Neural cell (in vitro differentiated cells): ENCODE data around the gene APOBEC3G. TPM values are rescaled to one million over a fixed set of nuclear protein-coding genes. Genes with fewer than 3 reads are reported as not detected.

Source experiments
- H2AFZ ChIP-seq: fragments of 200-600, 300-800 bp; sonication (generic), shearing (Covaris generic); 2 replicates; pipeline ENCODE4 v1.6.0; 2014; ENCODE audit warnings: low read depth, mild to moderate bottlenecking, antibody characterized with exemption, low read length, moderate library complexity
- H3F3A ChIP-seq: fragments of 200-600 bp; shearing (Covaris generic); 2 replicates; pipeline ENCODE4 v1.6.1; 2016; ENCODE audit warnings: mild to moderate bottlenecking, moderate library complexity, mixed read lengths, antibody characterized with exemption, low read length; ENCODE audit not compliant: insufficient read depth, poor library complexity, severe bottlenecking
- H3K27ac ChIP-seq: fragments of 200-600, 300-800 bp; sonication (generic), shearing (Covaris generic); 2 replicates; pipeline ENCODE4 v1.5.1; 2014; ENCODE audit warnings: mild to moderate bottlenecking, low read length, moderate library complexity
- H3K27me3 ChIP-seq: fragments of 300-800, 200-600 bp; sonication (generic), shearing (Covaris generic); 2 replicates; pipeline ENCODE4 v1.6.0; 2014; ENCODE audit warnings: mild to moderate bottlenecking, low read depth, low read length, moderate library complexity; ENCODE audit not compliant: insufficient read depth
- H3K36me3 ChIP-seq: fragments of 300-800, 200-600 bp; sonication (generic), shearing (Covaris generic); 2 replicates; pipeline ENCODE4 v1.5.1; 2014; ENCODE audit warnings: mild to moderate bottlenecking, antibody characterized with exemption, low read length, moderate library complexity; ENCODE audit not compliant: insufficient read depth
- H3K4me2 ChIP-seq: fragments of 300-800, 200-600 bp; sonication (generic), shearing (Covaris generic); 2 replicates; pipeline ENCODE4 v1.6.0; 2014; ENCODE audit warnings: mild to moderate bottlenecking, low read length
- H3K4me3 ChIP-seq: fragments of 300-800, 200-600 bp; sonication (generic), shearing (Covaris generic); 2 replicates; pipeline ENCODE4 v1.5.1; 2014; ENCODE audit warnings: mild to moderate bottlenecking, low read length, moderate library complexity
- H3K79me2 ChIP-seq: fragments of 200-600 bp; shearing (Covaris generic); replicated peaks from 2 replicates; pipeline ENCODE4 v1.6.0; 2014; ENCODE audit warnings: mild to moderate bottlenecking, low read length, moderate library complexity; ENCODE audit not compliant: insufficient read depth
- H3K9ac ChIP-seq: fragments of 300-800, 200-600 bp; sonication (generic), shearing (Covaris generic); 2 replicates; pipeline ENCODE4 v1.6.1; 2016; ENCODE audit warnings: mild to moderate bottlenecking, low read length, mixed read lengths
- H3K9me2 ChIP-seq: fragments of 200-600 bp; shearing (Covaris generic); 2 replicates; pipeline ENCODE4 v1.6.1; 2016; ENCODE audit warnings: mild to moderate bottlenecking, low read length, mixed read lengths; ENCODE audit not compliant: insufficient read depth
- H3K9me3 ChIP-seq: fragments of 200-600, 300-800 bp; sonication (generic), shearing (Covaris generic); 2 replicates; pipeline ENCODE4 v1.6.1; 2016; ENCODE audit warnings: mild to moderate bottlenecking, mixed run types, low read length, moderate library complexity, mixed read lengths
- H4K20me1 ChIP-seq: fragments of 200-600 bp; shearing (Covaris generic); 2 replicates; pipeline ENCODE4 v1.6.1; 2016; ENCODE audit warnings: mild to moderate bottlenecking, mixed run types; ENCODE audit not compliant: insufficient read depth
- CTCF ChIP-seq: fragments of 450-650 bp; IDR thresholded peaks from 2 replicates; pipeline ENCODE4 v1.5.1; 2014; ENCODE audit warnings: antibody characterized with exemption, mild to moderate bottlenecking, moderate library complexity; ENCODE audit not compliant: poor library complexity, severe bottlenecking
- EP300 ChIP-seq: fragments of 450-650 bp; conservative IDR thresholded peaks from 2 replicates; pipeline ENCODE4 v1.6.1; 2014; ENCODE audit warnings: antibody characterized with exemption, mild to moderate bottlenecking, moderate library complexity; ENCODE audit not compliant: poor library complexity, severe bottlenecking
- EZH2 ChIP-seq: fragments of 200-600, 300-800 bp; shearing (Covaris generic), sonication (generic); IDR thresholded peaks from 2 replicates; pipeline ENCODE4 v1.6.1; 2014; ENCODE audit warnings: antibody characterized with exemption, low read length, borderline replicate concordance, mild to moderate bottlenecking; ENCODE audit not compliant: insufficient read depth, poor library complexity, severe bottlenecking
- MXI1 ChIP-seq: fragments of 450-650 bp; conservative IDR thresholded peaks from 2 replicates; pipeline ENCODE4 v1.6.1; 2014; ENCODE audit warnings: antibody characterized with exemption, mild to moderate bottlenecking; ENCODE audit not compliant: poor library complexity, severe bottlenecking
- POLR2AphosphoS5 ChIP-seq: IDR thresholded peaks from 2 replicates; pipeline ENCODE4 v1.6.1; 2012
- RAD21 ChIP-seq: fragments of 450-650 bp; conservative IDR thresholded peaks from 2 replicates; pipeline ENCODE4 v1.6.1; 2014; ENCODE audit warnings: antibody characterized with exemption, mild to moderate bottlenecking, moderate library complexity
- REST ChIP-seq: IDR thresholded peaks from 2 replicates; pipeline ENCODE4 v1.6.1; 2012; ENCODE audit warnings: borderline replicate concordance
- SMC3 ChIP-seq: fragments of 450-650 bp; conservative IDR thresholded peaks from 2 replicates; pipeline ENCODE4 v1.6.1; 2014; ENCODE audit warnings: antibody characterized with exemption, mild to moderate bottlenecking, moderate library complexity; ENCODE audit not compliant: poor library complexity
- TAF1 ChIP-seq: IDR thresholded peaks from 2 replicates; pipeline ENCODE4 v1.6.1; 2012; ENCODE audit warnings: low read depth
- polyA plus RNA-seq: library from polyadenylated mRNA; depleted of rRNA; stranded (reverse); fragments of >200 nt; gene quantifications from 2 replicates; pipeline ENCODE4 v1.2.3, GENCODE V29; 2014

Gene APOBEC3G
- polyA plus RNA-seq, 1 donor from 2014 or later: not detected

DNA sequence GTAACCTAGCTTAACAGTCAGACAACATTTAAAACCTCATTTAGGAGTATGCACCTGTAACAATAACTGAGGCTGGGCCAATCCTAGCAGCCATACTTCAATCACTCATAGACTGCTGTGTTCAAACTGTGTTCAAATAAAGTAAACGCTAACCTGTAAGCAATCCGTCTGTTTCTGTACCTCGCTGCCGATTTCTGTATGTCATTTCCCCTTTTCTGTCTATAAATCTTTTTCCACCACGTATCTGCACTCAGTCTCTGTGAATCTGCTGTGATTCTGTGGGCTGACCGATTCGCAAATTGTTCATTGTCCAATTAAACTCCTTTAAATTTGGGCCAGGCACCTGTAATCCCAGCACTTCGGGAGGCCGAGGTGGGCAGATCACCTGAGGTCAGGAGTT is 32.3 kb downstream of the APOBEC3G start:
- TF ChIP-seq CTCF: no peak
- no peak for TF ChIP-seq MXI1
- TF ChIP-seq EP300: no peak
- Histone ChIP-seq H3F3A (no peaks in the 10 kb centered on the region), H3K9me3 (no peaks in the 10 kb centered on the region), H3K4me2 (no peak overlapping the region), H3K9ac (no peak overlapping the region), H3K9me2 (no peaks in the 10 kb centered on the region), H3K27me3 (peaks cover 4% of the 10 kb centered on the region), H3K36me3 (no peaks in the 10 kb centered on the region), H3K79me2 (no peaks in the 10 kb centered on the region), H2AFZ (no peak overlapping the region), H4K20me1 (no peaks in the 10 kb centered on the region), H3K4me3 (no peak overlapping the region), H3K27ac (no peak overlapping the region)

DNA sequence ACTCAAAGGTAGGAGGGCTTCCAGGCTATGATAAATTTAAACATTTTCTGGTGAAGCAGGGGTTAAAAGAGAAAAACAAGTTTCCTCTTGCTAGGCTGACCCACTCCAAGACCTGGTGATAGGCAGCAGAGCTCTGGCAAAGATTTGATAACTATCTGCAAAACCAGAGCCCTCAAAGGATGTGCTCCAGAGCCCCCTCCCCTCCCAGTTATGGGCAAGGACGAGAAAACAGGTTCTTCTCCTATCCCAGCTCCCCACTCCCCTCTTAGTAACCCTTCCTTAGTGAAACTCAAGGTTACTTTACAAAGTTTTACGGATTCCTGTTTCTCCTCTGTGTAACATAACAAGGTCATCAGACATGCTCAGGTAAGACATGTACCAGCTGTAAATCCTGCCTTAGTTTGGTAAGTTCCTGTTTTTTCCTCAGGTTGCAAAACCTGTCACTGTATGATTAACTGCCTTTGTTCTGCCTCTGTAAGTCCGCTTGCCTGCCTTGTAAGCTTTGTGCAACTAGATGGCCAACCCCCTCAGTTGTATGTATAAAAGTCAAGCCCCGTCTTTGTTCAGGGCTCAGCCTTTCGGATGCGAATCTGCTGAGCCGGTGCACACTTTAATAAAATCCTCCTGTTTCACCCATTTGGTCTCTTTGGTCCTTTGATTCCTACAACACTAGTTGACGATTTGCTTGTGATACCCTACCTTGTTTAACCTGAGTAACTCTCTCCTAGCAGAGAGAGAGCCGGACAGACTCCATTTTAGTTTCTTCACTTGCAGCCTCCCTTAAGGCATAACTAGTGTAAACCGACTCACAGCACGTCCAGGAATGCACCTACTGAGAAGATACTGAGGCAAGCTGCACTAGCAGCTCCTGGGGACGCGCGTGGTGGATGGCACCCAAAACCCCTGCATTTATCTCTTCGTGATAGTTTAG is 33.8 kb downstream of the APOBEC3G start:
- Histone ChIP-seq H3K27ac (no peak overlapping the region), H3K36me3 (no peaks in the 10 kb centered on the region), H3K4me3 (no peak overlapping the region), H2AFZ (no peak overlapping the region), H3K79me2 (no peaks in the 10 kb centered on the region), H3K9me3 (no peaks in the 10 kb centered on the region), H3K9ac (no peak overlapping the region), H3K4me2 (no peak overlapping the region), H3K27me3 (peaks cover 6% of the 10 kb centered on the region), H3F3A (no peaks in the 10 kb centered on the region), H3K9me2 (no peaks in the 10 kb centered on the region), H4K20me1 (no peaks in the 10 kb centered on the region)
- TF ChIP-seq POLR2AphosphoS5 (no peak), TAF1 (no peak), REST (no peak), EP300 (no peak), EZH2 (no peak), RAD21 (no peak), MXI1 (no peak), CTCF (no peak), SMC3 (no peak)
